Activated naive CD4-positive, alpha-beta T cell treated with anti-CD3 and anti-CD28 coated beads, Interleukin-2, amount 10 ng/mL, durations not matched to agents 7 days and 5 days (primary cell): ENCODE data around the gene TMEM175.
"Not testable (repeated sequence)": the region's sequence is repeated elsewhere in the genome, so short reads cannot be mapped to it uniquely, and the experiment has no call there.

Experiments
- CTCF ChIA-PET: fragments of 350-600 bp; sonication (Branson Sonifier 250); formaldehyde crosslinking; loops from one replicate; lab custom pipeline; 2021; ENCODE audit warnings: antibody characterized with exemption; lab: Charles Lee
- DNase-seq: peaks from one replicate; pipeline ENCODE4 v3.0.0-alpha.2; 2020
- H3K27ac Mint-ChIP-seq: one replicate; pipeline ENCODE4 v1.8.0; 2021; ENCODE audit warnings: mild to moderate bottlenecking, moderate library complexity, mixed read lengths
- H3K27me3 Mint-ChIP-seq: one replicate; pipeline ENCODE4 v1.8.0; 2021; ENCODE audit warnings: mild to moderate bottlenecking, mixed read lengths
- H3K36me3 Mint-ChIP-seq: one replicate; pipeline ENCODE4 v1.8.0; 2021; ENCODE audit warnings: mixed read lengths
- H3K4me1 Mint-ChIP-seq: one replicate; pipeline ENCODE4 v1.8.0; 2021; ENCODE audit warnings: mixed read lengths
- H3K4me3 Mint-ChIP-seq: one replicate; pipeline ENCODE4 v1.8.0; 2021; ENCODE audit warnings: mild to moderate bottlenecking, moderate library complexity, mixed read lengths
- H3K9me3 Mint-ChIP-seq: one replicate; pipeline ENCODE4 v1.8.0; 2021; ENCODE audit warnings: mixed read lengths

TMEM175 gene

DNA sequence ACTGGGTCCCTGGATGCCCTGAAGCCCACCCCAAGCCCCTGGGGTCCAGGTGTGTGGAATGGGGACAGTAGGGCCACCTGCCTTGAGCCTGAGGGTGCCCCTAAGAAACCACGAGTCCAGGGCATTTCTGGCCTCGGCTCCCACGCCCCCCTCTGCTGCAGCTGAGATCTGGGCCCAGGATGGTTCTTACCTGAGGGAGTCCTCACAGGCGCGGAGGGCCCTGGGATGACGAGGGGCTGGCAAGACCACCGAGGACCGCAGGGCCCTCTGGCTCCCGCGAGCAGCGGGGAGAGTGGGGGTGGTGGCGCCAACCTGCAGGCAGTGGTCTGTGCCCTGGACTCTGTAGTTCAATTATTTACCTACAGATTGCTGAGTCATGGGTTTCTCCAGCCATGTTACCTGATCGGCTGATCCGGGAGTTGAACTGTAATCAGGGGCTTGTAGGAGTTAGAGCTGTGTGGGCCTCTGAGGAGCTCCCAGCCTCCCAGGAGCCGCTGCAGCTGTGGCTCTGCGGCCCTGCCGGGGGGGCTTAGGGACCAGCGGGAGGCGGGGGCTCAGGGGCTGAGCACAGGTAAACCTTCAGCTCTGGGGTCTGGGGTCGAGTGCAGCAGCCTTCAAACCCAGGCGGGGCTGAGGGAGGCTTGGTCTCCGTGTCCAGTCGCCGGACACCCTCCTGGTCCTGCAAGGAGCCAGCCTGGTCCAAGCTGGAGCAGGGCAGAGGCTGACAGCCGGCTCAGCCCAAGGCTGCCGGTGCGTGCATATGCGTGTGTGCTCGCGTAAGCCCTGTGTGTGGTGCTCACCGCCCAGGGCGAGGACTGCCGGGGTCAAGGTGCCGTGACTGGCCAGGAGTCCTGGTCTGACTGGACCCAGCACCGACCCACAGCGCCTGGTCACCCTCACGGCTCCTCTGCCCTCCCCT, 61.1 kb downstream of the TMEM175 start, which contains the start of gene SLC26A1:
SLC26A1 (minus strand) TSS at position 294 of the 919 bp plus-strand sequence. CDS start 1,701 bp downstream, outside the sequence.
- no peak for DNase-seq
- CTCF ChIA-PET, result no interaction called here
- H3K9me3 Mint-ChIP-seq, result no peaks in the 10 kb centered on the region
- peaks cover 35% of the 10 kb centered on the region for H3K27me3 Mint-ChIP-seq
- no peak within 1 kb of the TSS for H3K4me3 Mint-ChIP-seq
- peaks cover 2% of the 10 kb centered on the region for H3K36me3 Mint-ChIP-seq
- H3K27ac Mint-ChIP-seq, result no peak within 1 kb of the TSS
- peaks cover 2% of the 10 kb centered on the region for H3K4me1 Mint-ChIP-seq

DNA sequence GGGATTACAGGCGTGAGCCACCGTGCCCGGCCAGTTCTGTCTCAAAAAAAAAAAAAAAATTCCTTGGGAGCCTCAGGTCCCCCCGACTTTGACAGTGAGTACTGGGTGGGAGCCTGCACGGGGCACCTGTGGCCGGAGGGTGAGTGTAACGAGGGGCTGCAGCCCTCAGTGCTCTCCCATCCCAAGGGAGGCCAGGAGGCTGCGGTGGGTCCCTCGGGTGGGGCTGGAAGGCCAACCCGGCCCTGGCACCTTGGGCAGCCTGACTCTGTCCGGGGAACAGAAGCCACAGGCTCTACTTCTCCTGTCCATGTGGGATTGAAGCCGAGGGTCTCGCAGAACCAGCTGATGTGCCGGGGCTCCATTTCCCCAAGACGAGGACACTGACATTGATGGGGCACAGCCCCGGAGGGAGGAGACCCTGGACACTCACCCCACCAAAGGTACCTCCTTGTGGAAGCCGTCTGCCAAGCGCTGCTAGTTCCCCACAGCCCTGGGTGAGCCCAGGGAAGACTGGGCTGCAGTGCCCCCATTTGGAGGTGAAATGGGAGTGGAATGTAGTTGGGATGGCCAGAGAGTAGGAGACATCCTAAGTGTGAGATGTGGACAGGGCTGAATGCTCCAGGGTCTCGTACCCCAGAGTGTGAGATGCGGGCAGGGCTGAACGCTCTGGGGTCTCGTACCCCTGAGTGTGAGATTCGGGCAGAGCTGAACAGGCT, 63.2 kb downstream of the TMEM175 start:
- DNase-seq, result no peak
- CTCF ChIA-PET, result no interaction called here
- Mint-ChIP-seq H3K27ac (no peak overlapping the region), H3K27me3 (peaks cover 54% of the 10 kb centered on the region), H3K9me3 (no peaks in the 10 kb centered on the region), H3K36me3 (peaks cover under 1% of the 10 kb centered on the region), H3K4me3 (no peak overlapping the region), H3K4me1 (peaks cover 2% of the 10 kb centered on the region)

DNA sequence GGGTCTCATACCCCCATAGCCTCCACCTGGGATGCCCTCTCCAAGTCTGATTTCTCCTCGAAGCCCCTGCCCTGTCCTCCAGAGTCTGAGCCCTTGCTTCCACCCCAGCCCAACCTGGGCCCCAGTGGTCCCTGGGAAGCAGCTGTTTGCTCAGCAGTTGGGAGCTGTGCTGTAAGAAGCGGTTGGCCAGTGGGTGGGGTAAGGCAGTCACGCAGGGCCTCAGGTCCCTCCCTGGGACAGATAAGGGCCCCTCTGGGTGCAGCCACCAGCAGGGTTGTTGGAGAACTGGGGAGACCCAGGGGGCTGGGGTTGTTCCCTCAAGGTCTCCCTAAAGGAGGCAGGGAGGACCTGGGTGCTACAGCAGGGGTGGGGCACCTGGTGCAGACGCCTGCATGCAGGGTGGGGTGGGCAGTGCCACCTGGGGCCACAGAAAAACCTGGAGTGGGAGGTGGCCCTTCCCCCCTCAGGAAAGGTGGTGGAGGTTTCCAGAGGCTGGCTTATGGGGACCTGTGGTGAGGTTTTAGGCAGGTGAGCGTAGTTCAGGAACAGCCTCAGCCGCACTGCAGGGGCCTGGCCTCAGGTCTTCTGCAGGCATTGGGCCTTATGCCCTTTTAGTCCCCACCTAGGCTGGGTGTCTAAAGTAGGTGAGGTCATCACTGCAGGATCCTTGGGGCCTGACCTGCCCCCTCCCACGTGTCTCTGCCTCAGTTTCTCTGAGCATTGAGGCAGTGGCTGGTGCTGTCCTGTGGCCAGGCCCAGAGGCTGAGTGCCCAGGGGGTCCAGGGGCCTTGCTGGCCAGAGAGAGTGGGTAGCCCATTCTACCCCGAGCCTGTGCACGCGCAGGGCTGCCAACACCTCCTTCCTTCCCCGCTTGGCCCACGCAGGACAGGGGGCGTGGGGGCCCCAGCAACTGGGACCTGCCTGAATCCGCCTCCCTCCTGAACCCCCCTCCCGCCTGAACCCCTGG, 64.1 kb downstream of the TMEM175 start:
- Mint-ChIP-seq H3K36me3 (no peaks in the 10 kb centered on the region), H3K27ac (no peak overlapping the region), H3K9me3 (no peaks in the 10 kb centered on the region), H3K27me3 (peaks cover 63% of the 10 kb centered on the region), H3K4me1 (peaks cover 2% of the 10 kb centered on the region), H3K4me3 (no peak overlapping the region)
- no peak for DNase-seq
- CTCF ChIA-PET, result no interaction called here

DNA sequence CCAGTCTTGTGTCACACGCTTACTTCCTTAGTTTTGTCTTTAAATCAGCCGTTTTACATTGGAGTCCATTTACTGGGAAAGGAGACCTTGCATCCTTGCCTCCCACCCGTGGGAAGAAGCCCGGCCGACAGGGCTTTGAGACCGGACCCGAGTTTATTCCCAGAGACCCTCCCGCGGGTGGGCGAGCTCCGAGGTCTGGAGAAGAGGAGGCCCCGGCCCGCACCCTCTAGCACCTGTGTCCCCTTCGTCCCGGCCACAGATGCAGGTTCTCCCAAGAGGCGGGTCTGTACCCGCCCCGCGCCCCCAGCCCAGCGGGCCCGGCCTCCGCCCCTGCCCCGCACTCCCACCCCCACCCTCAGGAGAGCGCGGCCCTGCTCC, 64.7 kb downstream of the TMEM175 start:
- H3K4me1 Mint-ChIP-seq, result peaks cover 2% of the 10 kb centered on the region
- H3K27me3 Mint-ChIP-seq, result peaks cover 70% of the 10 kb centered on the region
- DNase-seq, result no peak
- H3K36me3 Mint-ChIP-seq, result no peaks in the 10 kb centered on the region
- peak overlapping the region; percentile 7 for H3K27ac Mint-ChIP-seq
- H3K9me3 Mint-ChIP-seq, result no peaks in the 10 kb centered on the region
- CTCF ChIA-PET, result no interaction called here
- H3K4me3 Mint-ChIP-seq, result no peak overlapping the region

DNA sequence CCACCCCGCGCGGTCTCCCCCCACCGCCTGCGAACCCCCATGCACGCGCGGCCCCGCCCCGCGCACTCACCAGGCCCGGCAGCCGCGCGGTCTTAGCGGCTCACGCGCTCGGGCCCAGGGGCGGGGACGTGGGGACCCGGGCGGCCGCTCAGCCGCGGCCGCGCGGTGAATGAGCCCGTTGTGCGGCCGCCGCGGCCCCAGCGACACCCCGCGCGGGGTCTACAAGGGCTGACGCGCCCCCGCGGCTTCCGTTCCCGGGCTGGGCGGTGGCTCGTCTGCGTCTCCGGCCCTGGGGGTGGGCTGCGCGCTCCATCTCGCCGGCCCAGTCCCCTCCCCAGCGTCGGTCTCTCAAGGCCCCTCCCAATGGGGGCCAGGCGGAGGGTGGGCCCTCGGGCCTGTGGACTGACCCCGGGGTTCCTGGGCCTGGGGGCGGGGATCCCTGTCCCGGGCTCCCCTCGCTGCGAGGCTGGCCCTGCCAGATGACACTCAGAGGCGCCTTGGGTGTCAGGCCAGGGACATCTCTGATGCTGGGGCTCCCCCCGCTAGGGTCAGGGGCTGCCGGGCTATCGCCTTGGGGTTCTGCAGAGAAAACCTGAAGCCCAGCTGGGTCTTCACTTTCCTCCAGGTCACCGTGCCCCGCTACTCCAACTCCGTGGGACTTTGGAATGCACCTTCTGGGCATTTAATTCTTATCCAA, 65.3 kb downstream of the TMEM175 start:
- no peak overlapping the region for H3K4me3 Mint-ChIP-seq
- peaks cover 74% of the 10 kb centered on the region for H3K27me3 Mint-ChIP-seq
- no peaks in the 10 kb centered on the region for H3K9me3 Mint-ChIP-seq
- peaks cover 2% of the 10 kb centered on the region for H3K4me1 Mint-ChIP-seq
- no peaks in the 10 kb centered on the region for H3K36me3 Mint-ChIP-seq
- CTCF ChIA-PET, result no interaction called here
- no peak for DNase-seq
- H3K27ac Mint-ChIP-seq, result no peak overlapping the region

DNA sequence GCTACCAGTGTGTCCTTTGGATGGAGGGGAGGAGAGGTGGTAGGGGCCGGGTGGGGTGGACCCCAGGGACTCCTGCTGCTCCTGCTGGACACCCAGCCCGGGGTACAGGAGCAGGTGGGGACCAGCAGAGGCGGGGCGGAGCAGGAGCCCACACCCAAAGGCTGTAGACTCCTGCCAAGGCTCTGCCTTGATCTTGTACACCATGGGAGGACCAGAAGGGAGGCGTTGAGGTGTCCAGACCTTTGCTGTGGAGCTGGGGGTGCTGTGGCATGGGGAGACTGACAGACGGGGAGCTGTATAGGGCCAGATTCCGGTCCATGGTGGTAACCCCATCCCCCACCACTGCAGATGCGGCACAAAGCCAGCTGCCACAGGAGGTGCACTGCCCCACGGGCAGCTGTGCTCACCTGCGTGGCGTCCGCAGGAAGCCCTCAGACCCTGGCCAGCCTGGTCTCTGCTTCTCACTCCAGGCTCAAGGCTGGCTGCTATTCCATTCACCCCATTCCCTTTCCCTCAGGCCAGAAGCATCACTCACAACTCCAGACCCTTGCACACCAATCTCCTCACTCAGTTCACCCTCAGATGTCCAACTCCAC, 65.9 kb downstream of the TMEM175 start:
- H3K36me3 Mint-ChIP-seq, result no peaks in the 10 kb centered on the region
- CTCF ChIA-PET, result interaction anchor here (0.7 kb wide), 1 partner anchor 11 kb away, joined by 3 read pairs; no protein-coding TSS in a partner anchor
- no peak overlapping the region for H3K4me3 Mint-ChIP-seq
- no peaks in the 10 kb centered on the region for H3K9me3 Mint-ChIP-seq
- no peak for DNase-seq
- H3K27me3 Mint-ChIP-seq, result peaks cover 74% of the 10 kb centered on the region
- peaks cover 2% of the 10 kb centered on the region for H3K4me1 Mint-ChIP-seq
- no peak overlapping the region for H3K27ac Mint-ChIP-seq

DNA sequence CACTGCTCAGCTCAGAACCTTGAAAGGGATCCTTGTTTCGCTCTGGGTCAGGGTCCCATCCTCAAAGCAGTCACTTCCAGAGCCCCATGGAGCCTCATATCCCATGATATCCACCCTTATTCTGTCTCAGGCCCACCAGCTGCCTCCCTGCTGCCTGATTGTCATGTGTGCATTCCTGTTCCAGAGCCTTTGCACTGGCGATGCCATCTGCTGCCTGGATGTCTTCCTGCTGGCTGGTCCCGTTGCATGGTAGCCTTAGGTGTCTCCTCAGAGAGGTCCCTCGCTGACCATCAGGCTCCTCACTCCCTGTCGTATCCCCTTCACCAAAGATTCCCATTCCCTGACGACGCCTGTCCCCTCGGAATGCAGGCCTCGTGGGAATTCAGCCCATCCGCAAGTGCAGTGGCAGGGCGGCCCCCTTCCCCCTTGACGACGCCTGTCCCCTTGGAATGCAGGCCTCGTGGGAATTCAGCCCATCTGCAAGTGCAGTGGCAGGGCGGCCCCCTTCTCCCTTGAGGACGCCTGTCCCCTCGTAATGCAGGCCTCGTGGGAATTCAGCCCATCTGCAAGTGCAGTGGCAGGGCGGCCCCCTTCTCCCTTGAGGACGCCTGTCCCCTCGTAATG, 67.1 kb downstream of the TMEM175 start:
- H3K27me3 Mint-ChIP-seq, result peaks cover 85% of the 10 kb centered on the region
- H3K27ac Mint-ChIP-seq, CTCF ChIA-PET, H3K9me3 Mint-ChIP-seq, H3K36me3 Mint-ChIP-seq, H3K4me1 Mint-ChIP-seq, H3K4me3 Mint-ChIP-seq, DNase-seq: not testable (repeated sequence)

DNA sequence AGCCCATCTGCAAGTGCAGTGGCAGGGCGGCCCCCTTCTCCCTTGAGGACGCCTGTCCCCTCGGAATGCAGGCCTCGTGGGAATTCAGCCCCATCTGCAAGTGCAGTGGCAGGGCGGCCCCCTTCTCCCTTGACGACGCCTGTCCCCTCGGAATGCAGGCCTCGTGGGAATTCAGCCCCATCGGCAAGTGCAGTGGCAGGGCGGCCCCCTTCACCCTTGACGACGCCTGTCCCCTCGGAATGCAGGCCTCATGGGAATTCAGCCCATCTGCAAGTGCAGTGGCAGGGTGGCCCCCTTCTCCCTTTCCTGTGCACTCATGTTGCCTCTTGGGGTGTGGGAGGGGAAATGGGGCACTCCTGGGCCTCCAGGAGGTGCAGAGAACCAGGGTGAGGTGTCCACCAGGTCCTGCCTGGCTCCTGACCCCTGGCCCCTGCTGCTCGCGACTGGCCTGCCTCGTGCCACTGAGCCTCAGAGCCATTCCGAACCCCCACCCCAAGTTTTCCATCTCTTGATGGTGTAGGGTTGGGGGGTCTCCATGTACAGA, 67.7 kb downstream of the TMEM175 start:
- H3K36me3 Mint-ChIP-seq, result no peaks in the 10 kb centered on the region
- H3K9me3 Mint-ChIP-seq, result no peaks in the 10 kb centered on the region
- peaks cover 2% of the 10 kb centered on the region for H3K4me1 Mint-ChIP-seq
- peaks cover 89% of the 10 kb centered on the region for H3K27me3 Mint-ChIP-seq
- no peak overlapping the region for H3K4me3 Mint-ChIP-seq
- no peak for DNase-seq
- CTCF ChIA-PET, result no interaction called here
- no peak overlapping the region for H3K27ac Mint-ChIP-seq

DNA sequence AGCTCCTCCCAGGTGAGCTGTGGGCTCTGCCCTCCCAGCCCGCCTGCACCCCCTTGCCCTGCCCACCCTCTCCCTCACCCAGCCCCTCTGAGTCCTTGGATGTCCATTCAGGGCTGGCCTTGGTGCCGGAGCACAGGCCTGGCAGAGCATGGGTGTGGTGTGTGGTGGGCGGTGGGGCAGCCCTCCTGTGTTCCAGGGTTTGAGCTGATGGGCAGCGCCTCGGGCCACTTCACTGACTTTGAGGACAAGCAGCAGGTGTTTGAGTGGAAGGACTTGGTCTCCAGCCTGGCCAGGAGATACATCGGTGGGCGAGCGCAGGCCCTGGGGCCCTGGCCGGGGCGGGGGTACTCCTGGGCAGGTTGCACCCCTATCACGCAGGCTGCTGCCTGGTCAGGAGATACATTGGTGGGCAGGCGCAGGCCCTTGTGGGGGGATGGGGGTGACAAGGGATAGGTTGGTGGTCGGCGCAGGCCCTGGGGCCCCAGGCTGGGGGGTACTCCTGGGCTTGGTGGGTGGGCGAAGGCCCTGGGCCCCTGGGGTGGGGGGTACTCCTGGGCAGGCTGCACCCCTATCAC, 68.5 kb downstream of the TMEM175 start:
- Mint-ChIP-seq H3K9me3 (no peaks in the 10 kb centered on the region), H3K4me1 (peaks cover 2% of the 10 kb centered on the region), H3K27ac (no peak overlapping the region), H3K36me3 (no peaks in the 10 kb centered on the region), H3K27me3 (peaks cover 89% of the 10 kb centered on the region), H3K4me3 (no peak overlapping the region)
- DNase-seq, result no peak
- CTCF ChIA-PET, result no interaction called here

DNA sequence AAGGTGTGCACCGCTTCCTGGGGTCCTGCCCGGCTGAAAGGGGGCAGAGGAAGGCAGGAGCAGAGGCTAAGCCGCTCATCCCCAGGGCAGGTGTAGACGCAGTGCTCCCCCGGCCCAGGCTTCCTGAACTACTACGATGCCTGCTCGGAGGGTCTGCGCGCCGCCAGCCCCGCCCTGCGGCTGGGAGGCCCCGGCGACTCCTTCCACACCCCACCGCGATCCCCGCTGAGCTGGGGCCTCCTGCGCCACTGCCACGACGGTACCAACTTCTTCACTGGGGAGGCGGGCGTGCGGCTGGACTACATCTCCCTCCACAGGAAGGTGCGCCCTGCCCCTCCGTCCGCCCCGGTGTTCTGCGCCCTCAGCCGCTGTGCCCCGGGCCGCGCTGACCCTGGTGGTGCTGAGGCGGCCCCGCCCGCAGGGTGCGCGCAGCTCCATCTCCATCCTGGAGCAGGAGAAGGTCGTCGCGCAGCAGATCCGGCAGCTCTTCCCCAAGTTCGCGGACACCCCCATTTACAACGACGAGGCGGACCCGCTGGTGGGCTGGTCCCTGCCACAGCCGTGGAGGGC, 69.4 kb downstream of the TMEM175 start:
- Mint-ChIP-seq H3K4me3 (no peak overlapping the region), H3K27me3 (peaks cover 85% of the 10 kb centered on the region), H3K36me3 (no peaks in the 10 kb centered on the region), H3K4me1 (peaks cover 2% of the 10 kb centered on the region), H3K9me3 (no peaks in the 10 kb centered on the region), H3K27ac (no peak overlapping the region)
- CTCF ChIA-PET, result no interaction called here
- no peak for DNase-seq

DNA sequence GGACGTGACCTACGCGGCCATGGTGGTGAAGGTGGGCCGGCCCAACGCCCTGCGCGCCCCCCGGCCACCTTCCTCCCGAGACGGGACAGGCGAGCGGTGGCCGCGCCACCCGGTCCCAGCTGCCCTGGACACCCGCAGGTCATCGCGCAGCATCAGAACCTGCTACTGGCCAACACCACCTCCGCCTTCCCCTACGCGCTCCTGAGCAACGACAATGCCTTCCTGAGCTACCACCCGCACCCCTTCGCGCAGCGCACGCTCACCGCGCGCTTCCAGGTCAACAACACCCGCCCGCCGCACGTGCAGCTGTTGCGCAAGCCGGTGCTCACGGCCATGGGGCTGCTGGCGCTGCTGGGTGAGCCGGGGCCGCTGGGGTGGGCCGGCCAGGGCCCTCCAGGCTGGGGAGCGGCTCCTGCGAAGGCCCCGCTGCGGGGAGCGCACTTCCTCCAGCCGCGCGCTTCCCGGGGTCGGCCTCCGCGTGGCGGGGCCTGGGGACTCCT, 69.9 kb downstream of the TMEM175 start:
- DNase-seq, result no peak
- H3K9me3 Mint-ChIP-seq, result peaks cover 2% of the 10 kb centered on the region

DNA sequence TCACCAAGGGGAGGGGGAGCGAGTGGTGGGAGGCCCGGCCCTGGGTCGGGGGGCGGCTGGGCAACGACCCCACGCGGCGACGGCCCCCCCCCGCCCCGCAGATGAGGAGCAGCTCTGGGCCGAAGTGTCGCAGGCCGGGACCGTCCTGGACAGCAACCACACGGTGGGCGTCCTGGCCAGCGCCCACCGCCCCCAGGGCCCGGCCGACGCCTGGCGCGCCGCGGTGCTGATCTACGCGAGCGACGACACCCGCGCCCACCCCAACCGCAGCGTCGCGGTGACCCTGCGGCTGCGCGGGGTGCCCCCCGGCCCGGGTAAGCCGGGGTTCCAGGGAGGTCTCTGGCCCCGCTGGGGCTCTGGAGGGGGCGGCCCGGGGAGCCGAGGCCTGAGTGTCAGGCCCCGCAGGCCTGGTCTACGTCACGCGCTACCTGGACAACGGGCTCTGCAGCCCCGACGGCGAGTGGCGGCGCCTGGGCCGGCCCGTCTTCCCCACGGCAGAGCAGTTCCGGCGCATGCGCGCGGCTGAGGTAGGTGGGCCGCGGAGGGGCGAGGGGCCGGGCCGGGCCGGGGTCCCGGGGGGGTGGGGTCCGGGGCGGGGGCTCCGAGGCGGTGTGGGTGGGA, 70.5 kb downstream of the TMEM175 start:
- H3K27ac Mint-ChIP-seq, result no peak overlapping the region
- H3K36me3 Mint-ChIP-seq, result no peaks in the 10 kb centered on the region
- peaks cover 2% of the 10 kb centered on the region for H3K9me3 Mint-ChIP-seq
- no peaks in the 10 kb centered on the region for H3K4me1 Mint-ChIP-seq
- no peak overlapping the region for H3K4me3 Mint-ChIP-seq
- CTCF ChIA-PET, result no interaction called here
- no peak for DNase-seq
- peaks cover 85% of the 10 kb centered on the region for H3K27me3 Mint-ChIP-seq

More for the DNA sequence above, 69.9 kb downstream of the TMEM175 start:
- peaks cover 85% of the 10 kb centered on the region for H3K27me3 Mint-ChIP-seq
- H3K4me1 Mint-ChIP-seq, result no peaks in the 10 kb centered on the region
- H3K4me3 Mint-ChIP-seq, result no peak overlapping the region
- H3K36me3 Mint-ChIP-seq, result no peaks in the 10 kb centered on the region
- no peak overlapping the region for H3K27ac Mint-ChIP-seq
- CTCF ChIA-PET, result no interaction called here
